Posterior vena cava (tissue), 2 donors: ENCODE measurements around the gene SRPK3. TPM values are rescaled to one million over a fixed set of nuclear protein-coding genes. Genes with fewer than 3 reads are reported as not detected.
"Not testable (repeated sequence)": the region's sequence is repeated elsewhere in the genome, so short reads cannot be mapped to it uniquely, and the experiment has no call there.

ENCODE experiments used
- DNase-seq: peaks from one replicate; pipeline ENCODE4 v3.0.0-alpha.2; 2020; ENCODE audit warnings: low spot score
- intact Hi-C, 2 donors: fragments of 100-400 bp; cut with DNase I; formaldehyde crosslinking; loops; one replicate each; pipeline versions ENCODE4 v1.14.1 to v1.14.2; 2022 to 2023
- total RNA-seq, 2 donors: library from RNA; stranded (reverse); fragmentation: NEBNext Ultra II Directional; extraction: Animal tissue kit (Norgen Biotek cat#: 25700); gene quantifications; one replicate each; pipeline ENCODE4 v1.2.1, GENCODE V29; 2021
- donor health status: DM: yes; HTN: yes; CAD: no.
- donor health status: DM: yes; HTN: yes; CAD: no.

SRPK3 gene
- total RNA-seq, 2 donors from 2014 or later: 5.4 to 9.8 TPM

DNA sequence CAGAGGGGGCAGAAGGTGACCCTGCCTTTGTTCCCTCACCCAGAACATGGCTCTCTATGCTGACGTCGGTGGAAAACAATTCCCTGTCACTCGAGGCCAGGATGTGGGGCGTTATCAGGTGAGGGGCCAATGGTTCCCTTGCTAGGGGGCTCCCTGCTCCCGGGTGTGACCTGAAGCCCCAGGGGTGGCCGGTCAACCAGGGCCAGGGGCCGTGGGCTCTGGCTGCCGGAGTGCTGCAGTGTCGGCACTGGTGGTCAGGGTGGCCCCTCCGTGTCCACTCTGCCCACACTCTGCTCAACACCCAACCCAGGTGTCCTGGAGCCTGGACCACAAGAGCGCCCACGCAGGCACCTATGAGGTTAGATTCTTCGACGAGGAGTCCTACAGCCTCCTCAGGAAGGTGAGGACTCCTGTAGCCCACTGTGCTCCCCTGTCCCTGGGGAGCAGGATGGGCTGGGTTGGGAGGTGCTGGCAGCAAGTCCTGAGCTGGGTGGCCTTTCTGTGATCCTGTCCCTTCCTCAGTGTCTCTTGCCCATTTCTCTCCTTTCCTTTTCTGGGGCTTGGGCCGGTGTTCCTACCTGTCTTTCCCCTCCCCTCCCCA is 16.7 kb downstream of the SRPK3 start:
- intact Hi-C loops: loop anchor here in 1 of 2 donors (10.0 kb wide), 1 partner anchor 127 kb away; the partner anchor contains the start of gene ARHGAP4
- no peak for DNase-seq

DNA sequence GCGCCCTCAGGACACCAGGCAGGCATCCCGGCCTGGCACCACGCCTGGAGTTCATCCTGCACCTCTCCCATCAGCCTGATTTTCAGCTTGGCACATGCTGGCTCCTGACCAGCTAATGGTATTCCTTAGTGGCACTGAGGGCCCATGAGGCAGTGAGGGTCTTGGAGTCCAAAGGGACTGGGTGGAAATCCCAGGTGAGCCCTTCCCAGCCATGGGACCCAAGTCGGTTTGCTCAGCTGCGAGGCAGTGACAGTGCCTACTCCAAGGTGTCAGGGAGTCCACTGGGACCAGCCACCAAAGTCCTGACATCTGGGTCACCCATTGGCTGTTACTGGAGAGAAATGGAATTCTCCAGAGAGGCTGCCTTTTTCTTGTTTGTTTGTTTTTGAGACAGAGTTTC is 18.5 kb downstream of the SRPK3 start:
- no peak for DNase-seq
- intact Hi-C loops: loop anchor here in 1 of 2 donors (10.0 kb wide), 1 partner anchor 125 kb away; the partner anchor contains the start of gene ARHGAP4

DNA sequence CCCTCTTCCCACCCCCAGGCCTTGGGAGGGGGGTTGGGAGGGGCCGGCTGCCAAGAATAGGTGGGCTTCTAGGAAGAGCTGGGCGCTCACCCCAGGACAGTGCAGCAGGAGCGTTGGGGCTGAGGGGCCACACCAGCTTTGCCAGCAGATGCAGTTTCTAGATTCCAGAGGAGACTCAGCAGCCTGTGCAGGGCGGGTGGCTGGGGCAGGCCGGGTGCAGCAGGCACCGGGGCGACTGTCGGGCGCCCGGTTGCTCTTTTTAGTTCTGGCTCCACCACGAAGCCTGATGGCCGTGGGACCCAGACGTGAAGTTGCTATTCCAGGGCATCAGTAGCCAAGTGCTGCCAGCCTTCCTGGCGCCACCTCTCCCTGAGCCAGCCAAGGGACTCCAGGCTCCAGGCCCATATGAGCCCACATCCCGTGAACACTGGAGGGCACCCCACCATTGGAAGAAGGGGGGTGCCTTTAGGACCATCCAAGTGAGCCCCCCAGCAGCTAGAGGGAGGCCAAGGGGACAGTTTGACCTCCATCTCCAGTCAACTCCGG is 19.4 kb downstream of the SRPK3 start:
- DNase-seq: no peak

DNA sequence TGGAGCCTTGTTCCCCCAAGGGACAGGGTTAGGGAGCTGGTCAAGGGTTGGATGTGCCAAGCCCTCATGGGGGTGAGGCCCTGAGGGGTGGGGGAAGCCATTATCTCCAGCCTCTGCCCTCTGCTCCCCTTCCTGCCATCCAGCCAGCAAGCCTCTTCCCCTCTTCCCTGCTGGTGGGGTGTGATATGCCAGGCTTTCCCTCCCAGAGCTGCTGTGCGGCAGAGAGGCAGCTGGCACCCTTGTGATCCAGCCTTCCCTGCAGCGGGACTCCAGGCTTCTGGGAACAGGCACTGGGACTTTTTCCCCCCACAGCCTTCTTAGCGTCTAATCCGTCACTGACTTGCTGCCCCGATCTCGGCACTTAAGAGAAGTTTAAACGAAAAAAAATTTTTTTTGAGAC is 19.9 kb downstream of the SRPK3 start:
- intact Hi-C loops: no loop called here
- DNase-seq: no peak

More for the DNA sequence above, 19.4 kb downstream of the SRPK3 start:
- intact Hi-C loops: no loop called here

DNA sequence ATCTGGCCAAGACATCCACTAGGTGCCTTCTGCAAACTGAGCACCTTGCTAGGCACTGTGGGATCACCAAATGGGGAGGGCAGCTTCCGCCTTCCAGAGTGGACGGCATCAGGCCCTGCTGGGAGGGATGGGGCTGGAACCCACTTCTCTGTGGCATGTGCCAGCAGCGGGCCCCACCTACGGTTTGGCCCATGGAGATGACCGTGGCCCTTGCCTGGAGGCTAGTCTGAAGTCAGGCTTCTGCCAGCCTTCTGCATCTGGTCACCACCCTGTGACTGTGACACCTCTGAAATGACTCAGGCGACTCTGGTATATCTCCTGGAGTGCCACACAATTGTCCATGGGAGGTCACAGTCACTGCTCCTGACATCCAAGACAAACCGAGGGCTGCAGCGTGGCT is 20.8 kb downstream of the SRPK3 start:
- DNase-seq: no peak
- intact Hi-C loops: no loop called here

DNA sequence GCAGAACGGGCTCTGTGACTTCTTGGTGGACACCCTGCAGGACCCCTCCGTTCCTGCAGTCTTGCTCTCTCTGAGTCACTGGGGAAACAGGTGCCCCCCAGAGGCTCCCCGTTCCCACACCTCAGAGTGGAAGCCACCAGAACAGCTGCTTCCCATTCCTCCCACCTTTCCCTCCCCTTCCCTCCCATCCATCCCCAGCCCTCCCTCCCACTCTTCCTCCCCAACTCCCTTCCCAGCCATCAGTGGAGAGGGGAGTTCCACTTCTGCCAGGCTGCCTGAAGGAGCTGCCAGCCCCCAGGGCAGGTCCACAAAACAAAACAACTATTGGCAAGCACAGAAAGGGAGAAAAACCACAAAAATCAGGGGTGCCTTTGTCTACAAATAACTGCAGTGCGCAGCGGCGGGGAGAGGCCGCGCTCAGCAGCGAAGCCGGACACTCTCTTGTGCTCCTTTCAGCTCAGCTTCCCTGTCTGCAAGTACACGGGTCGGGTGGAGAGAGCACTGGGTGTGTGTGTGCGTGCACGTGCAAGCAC is 21.7 kb downstream of the SRPK3 start:
- intact Hi-C loops: no loop called here
- DNase-seq: no peak

DNA sequence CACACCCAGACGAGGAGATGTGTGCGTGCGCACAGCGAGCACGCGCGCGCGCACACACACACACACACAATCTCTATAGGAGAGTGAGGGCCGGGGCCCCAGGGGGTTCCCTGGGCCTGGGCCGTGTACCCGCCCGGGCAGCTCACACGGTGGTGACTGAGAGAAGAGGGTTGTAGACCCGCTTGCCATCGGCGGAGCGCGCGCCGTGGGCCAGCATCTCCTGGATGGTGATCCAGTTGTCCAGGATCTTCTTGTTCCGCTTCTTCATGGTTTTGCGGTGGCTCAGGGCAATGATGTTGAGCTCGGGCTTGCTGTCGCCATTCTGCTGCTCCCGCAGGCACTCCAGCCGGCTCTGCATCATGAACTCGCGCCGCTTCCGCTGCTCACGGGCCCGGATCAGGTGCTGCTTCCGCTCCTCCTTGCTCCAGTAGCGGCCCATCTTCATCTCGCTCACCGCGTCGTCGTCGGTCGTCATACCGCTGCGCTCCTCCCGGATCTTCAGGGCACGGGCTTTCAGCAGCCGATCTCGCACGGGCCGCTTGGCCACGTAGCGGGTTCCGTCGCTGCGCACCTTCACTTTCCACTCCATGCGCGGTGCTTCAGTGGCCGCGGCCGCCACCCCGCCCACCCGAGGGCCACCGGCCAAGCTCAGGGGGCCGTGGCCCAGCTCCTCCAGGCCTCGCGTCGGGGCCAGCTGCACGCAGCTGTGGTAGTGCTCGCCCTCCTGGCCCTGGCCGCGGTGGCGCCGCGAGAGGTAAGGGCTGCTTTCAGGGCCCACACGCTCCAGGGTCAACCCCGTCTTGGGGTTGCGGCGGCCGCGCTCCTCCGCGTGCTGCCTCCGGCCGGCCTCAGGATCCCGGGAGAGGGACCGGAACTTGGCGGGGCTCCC is 22.6 kb downstream of the SRPK3 start:
- intact Hi-C loops: no loop called here
- no peak for DNase-seq

DNA sequence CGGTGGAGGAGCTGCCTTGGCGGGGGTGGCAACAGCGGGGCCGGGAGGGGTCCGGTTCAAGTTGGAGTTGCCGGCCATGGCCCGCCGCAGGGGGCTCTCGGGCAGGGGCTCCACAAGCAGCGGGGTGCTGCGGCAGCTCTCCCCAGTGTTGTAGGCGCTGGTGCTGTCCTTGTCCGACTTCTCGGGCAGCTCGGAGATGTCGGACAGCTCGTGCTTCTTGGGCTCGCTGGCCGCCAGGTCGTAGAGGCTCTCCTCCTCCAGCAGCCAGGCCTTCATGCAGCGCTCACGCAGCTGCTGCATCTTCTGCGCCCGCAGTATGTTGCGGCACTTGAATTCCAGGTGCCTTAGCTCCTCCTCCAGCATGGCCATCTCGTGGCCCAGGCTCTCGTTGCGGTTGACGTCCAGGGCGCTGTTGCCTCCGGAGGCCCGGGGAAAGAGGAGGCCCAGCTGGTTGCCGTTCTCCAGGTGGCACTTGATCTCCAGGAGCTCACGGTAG is 23.3 kb downstream of the SRPK3 start:
- DNase-seq: no peak
- intact Hi-C loops: no loop called here

DNA sequence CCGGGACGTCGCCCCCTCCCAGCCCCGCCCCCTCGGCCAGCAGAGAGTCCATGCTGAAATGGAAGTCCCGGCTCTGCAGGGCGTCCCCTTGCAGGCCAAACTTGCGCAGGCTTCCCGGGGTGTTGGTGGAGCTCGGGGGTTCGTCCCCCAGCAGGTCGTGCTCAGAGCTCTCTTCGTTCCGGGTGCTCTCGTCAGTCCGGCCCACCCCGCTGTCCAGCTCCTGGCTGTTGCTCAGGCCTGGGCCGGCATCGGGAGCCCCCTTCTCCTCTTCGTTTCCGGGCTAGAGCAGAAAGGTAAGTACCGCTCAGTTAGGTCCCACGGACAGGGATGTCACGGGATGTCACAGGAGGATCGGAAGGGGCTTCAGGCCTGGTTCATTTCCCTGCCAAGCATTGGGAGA is 23.8 kb downstream of the SRPK3 start:
- intact Hi-C loops: no loop called here
- no peak for DNase-seq

DNA sequence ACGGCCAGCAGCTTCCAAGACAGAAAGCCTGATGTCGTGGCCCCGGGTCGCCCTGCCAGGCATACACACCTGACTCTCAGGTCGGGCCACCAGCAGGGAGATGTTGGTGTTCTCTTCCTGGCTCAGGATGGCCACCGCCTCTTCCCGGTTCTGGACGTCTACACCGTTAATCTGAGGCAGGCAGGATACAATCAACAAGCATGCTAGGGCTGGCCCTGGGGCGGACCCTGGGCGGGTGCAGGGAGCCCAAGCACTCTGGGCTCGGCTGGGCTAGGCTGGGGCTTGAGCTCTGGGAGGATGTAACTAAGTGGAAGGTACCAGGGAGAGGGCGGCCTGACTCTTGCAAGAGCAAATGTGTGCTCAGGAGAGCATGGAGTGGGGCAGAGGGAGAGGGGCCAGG is 24.6 kb downstream of the SRPK3 start:
- no peak for DNase-seq
- intact Hi-C loops: no loop called here

DNA sequence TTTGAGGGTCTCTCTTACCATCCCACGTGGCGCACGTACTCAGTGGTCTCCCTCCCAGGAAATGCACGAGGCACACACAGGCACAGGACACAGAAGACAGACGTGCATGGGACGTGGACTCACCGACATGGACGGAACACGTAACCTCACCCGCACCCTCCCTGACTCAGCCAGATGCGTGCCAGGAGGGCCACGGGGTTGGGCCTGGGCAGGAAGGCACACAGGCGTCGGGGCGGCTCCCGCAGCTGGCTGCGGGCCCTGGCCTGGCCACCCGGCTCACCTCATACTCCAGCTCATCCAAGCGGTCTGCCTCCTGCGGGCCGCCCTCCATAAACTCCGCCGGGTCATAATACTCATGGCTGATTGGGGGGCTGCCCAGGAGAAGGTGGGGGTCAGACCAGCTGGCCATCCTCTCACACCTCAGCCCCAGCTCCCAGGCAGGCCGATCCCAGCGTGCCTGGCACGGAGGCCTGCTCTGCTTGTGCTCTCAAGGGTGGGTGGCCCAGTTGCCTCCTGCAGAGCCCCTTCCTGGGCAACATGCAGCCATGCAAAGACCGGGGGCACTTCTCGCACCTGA is 26.2 kb downstream of the SRPK3 start:
- intact Hi-C loops: no loop called here
- DNase-seq: no peak

DNA sequence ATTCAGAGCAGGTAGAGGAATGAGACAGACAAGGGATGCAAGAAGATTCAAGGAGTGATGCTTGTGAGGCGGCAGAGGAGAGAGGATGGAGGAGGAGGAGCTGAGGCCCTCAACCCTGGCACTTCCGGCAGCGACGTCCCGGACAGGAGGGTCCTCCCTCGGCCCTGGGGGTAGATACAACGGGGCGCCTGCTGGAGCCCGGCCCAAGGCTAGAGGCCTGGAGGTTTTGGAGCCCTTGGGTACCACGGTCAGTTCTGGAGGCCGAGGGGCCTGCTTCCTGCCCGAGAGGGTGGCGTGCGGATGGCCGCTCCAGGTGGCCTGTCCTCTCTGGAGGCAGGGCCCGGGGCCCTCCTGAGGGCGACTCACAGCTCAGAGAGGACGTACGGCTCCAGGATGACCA is 27.1 kb downstream of the SRPK3 start:
- intact Hi-C loops: no loop called here
- no peak for DNase-seq

DNA sequence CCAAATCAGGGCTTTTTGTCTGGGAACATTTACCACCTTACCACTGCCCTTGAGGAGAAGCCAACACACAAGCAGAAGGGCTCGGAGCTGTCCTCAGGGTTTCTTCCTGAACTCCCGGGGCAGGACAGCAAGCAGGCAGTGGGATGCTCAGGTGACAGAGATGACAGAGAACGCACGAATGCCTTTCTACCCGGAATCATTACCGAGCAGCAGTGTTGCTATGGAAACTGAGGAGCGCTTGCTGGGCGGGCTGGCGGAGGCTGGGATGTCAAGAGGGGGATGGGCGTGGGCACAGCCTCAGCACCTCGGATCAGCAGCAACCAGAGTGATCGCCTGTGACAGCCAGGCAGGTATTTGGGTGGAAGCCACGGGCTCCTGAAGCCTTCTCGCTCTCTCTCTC is 31.4 kb downstream of the SRPK3 start:
- DNase-seq: no peak
- intact Hi-C loops: no loop called here

DNA sequence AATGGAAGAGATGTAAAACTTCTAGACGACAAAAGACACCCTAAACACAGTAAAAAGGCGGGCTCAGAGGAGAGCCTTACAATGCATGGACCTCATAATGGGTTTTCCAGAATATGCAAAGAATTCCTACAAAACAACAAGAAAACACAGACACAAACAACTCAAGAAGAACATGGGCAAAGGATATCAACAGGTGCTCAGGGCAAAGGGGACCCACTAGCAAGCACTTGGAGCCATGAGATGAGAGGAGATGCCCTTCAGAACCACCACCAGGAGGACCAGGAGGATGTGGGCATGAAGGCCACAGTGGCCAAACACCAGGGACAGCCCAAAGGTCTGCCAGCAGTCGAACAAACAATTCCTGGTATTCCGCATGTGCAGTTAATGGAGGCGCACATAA is 32.3 kb downstream of the SRPK3 start:
- intact Hi-C loops: no loop called here
- no peak for DNase-seq

DNA sequence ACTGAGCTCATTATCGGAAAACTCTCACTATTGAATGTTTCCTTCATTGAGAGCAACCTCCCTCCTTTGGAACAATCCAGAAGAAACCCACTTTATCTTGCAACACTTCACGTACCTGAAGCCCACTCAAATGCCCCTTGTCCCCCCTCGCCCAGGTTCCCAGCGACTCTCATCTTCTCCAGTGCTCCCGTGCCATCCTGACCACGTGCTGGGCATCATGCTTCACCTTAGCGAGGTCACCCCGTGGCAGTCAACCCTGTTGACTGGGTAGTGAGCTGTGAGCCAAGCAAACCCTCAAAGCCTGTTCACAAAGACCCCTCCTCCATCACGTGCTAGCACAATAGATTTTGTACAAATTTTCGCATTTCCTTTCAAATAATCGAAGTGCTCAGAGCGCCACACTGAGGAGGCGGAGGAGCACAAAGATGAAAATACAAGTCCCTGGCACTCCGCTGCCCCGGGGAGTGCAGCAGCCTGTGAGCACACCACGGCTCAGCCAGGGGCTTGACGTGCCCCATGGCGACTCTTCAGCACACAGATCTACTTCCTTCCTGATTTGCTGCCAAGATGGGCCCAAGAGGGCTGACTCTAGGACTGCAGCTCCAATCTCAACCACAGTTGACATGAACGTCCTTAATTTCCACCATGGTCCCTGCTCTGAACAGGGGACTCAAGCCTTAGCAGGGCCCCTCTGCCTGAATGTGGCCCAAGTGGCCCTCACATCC is 33.9 kb downstream of the SRPK3 start:
- intact Hi-C loops: no loop called here
- no peak for DNase-seq

DNA sequence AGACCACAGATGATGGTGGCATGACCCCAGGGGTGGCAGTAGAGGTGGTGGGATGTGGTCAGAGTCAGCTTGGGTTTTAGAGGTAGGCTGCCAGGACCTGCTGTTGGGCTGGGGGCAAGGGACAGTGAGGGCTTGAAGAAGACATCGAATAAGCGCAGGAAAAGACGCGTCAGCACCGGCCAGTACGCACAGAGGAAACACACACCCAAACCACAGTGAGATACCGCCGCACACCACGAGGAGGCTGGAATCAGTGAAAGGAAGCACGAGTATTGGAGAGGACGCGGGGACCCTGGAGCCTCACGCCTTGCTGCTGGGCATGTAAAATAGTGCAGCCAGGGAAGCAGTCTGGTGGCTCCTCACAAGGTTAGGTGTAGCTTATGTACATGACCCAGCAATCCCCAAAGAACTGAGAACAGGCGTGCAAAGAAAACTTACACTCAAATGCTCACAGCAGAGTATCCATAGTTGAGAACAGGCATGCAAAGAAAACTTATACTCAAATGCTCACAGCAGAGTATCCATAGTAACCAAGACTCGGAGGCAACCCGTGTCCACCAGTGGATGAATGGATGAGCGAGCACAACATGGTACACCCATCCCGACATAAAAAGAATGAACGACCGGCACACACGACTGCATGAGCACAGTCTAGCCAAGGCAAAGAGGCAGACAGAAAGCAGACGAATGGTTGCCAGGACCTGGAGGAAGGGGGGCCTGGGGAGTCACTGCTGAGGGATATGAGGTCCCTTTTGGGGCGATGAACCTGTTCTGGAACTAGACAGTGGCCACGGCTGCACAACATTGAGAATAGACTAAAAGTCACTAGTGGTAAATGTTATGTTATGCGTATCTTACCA is 36.2 kb downstream of the SRPK3 start:
- no peak for DNase-seq
- intact Hi-C loops: no loop called here

DNA sequence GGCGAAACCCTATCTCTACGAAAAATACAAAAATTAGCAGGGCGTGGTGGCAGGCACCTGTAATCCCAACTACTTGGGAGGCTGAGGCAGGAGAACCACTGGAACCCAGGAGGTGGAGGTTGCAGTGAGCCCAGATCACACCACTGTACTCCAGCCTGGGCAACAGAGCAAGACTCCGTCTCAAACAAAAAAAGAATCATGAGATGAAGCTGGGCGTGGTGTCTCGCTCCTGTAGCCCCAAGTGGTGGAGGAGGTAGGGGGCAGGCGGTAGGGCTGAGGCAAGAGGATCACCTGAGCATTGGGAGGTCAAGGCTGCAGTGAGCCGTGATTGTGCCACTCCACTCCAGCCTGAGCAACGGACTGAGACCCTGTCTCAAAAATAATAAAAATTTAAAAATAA is 37.2 kb downstream of the SRPK3 start:
- intact Hi-C loops, DNase-seq: not testable (repeated sequence)
